Measurements from ENCODE around the gene TSPAN13.
"Not testable (repeated sequence)": the region's sequence is repeated elsewhere in the genome, so short reads cannot be mapped to it uniquely, and the experiment has no call there.

The TSPAN13 gene

GRCh38 chr7:16759840-16760239 is 6.3 kb downstream of the TSPAN13 start:
- TF ChIP-seq CTCF (IDR thresholded peaks at IDR 0.05; ENCODE audit: low read depth, low read length) = no peak
- no peaks in the 10 kb centered on the region for H3K4me1 ChIP-seq

GRCh38 chr7:16762177-16762576 is 8.6 kb downstream of the TSPAN13 start:
- H3K27me3 ChIP-seq = no peaks in the 10 kb centered on the region
- no peak for TF ChIP-seq CTCF (IDR thresholded peaks at IDR 0.05; ENCODE audit: low read depth, low read length)
- no peak for DNase-seq
- no peak overlapping the region for H3K4me3 ChIP-seq (ENCODE audit: low read depth, low read length)
- H3K4me1 ChIP-seq = no peaks in the 10 kb centered on the region
- H3K9me3 ChIP-seq = no peaks in the 10 kb centered on the region
- no peaks in the 10 kb centered on the region for H3K36me3 ChIP-seq

More at GRCh38 chr7:16759840-16760239, 6.3 kb downstream of the TSPAN13 start:
- H3K4me3 ChIP-seq (ENCODE audit: low read depth, low read length) = no peak overlapping the region
- H3K36me3 ChIP-seq = no peaks in the 10 kb centered on the region
- no peaks in the 10 kb centered on the region for H3K27me3 ChIP-seq
- H3K9me3 ChIP-seq = no peaks in the 10 kb centered on the region
- DNase-seq = no peak

- no peaks in the 10 kb centered on the region for H3K27me3 ChIP-seq
- H3K9me3 ChIP-seq = no peaks in the 10 kb centered on the region
- no peaks in the 10 kb centered on the region for H3K4me1 ChIP-seq
- no peak for DNase-seq
- no peak for TF ChIP-seq CTCF (IDR thresholded peaks at IDR 0.05; ENCODE audit: low read depth, low read length)
- no peaks in the 10 kb centered on the region for H3K36me3 ChIP-seq
- no peak overlapping the region for H3K4me3 ChIP-seq (ENCODE audit: low read depth, low read length)
Observed at GRCh38 chr7:16764942-16765341, 11.4 kb downstream of the TSPAN13 start.

GRCh38 chr7:16765436-16765859 is 11.9 kb downstream of the TSPAN13 start:
- H3K4me1 ChIP-seq = no peaks in the 10 kb centered on the region
- H3K4me3 ChIP-seq (ENCODE audit: low read depth, low read length) = no peak overlapping the region

GRCh38 chr7:16769994-16770393 is 16.4 kb downstream of the TSPAN13 start:
- not testable (repeated sequence) for DNase-seq; H3K4me1 ChIP-seq; H3K4me3 ChIP-seq (ENCODE audit: low read depth, low read length); H3K36me3 ChIP-seq; H3K9me3 ChIP-seq; H3K27me3 ChIP-seq

More at GRCh38 chr7:16765436-16765859, 11.9 kb downstream of the TSPAN13 start:
- TF ChIP-seq CTCF (IDR thresholded peaks at IDR 0.05; ENCODE audit: low read depth, low read length) = no peak
- Histone ChIP-seq H3K9me3 (no peaks in the 10 kb centered on the region), H3K36me3 (no peaks in the 10 kb centered on the region), H3K27me3 (no peaks in the 10 kb centered on the region)
- no peak for DNase-seq

GRCh38 chr7:16770657-16771329 is 17.2 kb downstream of the TSPAN13 start:
- Histone ChIP-seq H3K27me3 (no peaks in the 10 kb centered on the region), H3K4me1 (no peaks in the 10 kb centered on the region), H3K9me3 (no peaks in the 10 kb centered on the region), H3K36me3 (no peaks in the 10 kb centered on the region), H3K4me3 (ENCODE audit: low read depth, low read length) (no peak overlapping the region)
- no peak for DNase-seq
- no peak for TF ChIP-seq CTCF (IDR thresholded peaks at IDR 0.05; ENCODE audit: low read depth, low read length)

Data from BE2C (cell line).